SHP77 treated with DMSO at 0.1 percent for 48 hours (cell line): ENCODE data around the gene RNF187.
"Not testable (repeated sequence)": the region's sequence is repeated elsewhere in the genome, so short reads cannot be mapped to it uniquely, and the experiment has no call there.

Experiments
- DNase-seq: peaks from one replicate; lab custom pipeline; 2025; lab: John Stamatoyannopoulos, UW

Gene RNF187

GRCh38 chr1:228486596-228487335 lies 416 bp upstream of the RNF187 start:
- peak; percentile 79 for DNase-seq

- DNase-seq, result no peak
Measured at GRCh38 chr1:228488125-228488817, 1.1 kb downstream of the RNF187 start.

- DNase-seq, result no peak
Measured at GRCh38 chr1:228488818-228489674, 1.9 kb downstream of the RNF187 start.

GRCh38 chr1:228490120-228491078 lies 3.2 kb downstream of the RNF187 start:
- DNase-seq, result peak; percentile 95

- DNase-seq, result no peak
Measured at GRCh38 chr1:228493141-228494043, 6.2 kb downstream of the RNF187 start.

GRCh38 chr1:228494044-228494353 lies 6.8 kb downstream of the RNF187 start:
- no peak for DNase-seq

- no peak for DNase-seq
Measured at GRCh38 chr1:228494391-228494790, 7.2 kb downstream of the RNF187 start.

- DNase-seq, result no peak
Measured at GRCh38 chr1:228494970-228495853, 8.0 kb downstream of the RNF187 start.

GRCh38 chr1:228496084-228496483 lies 8.9 kb downstream of the RNF187 start:
- DNase-seq, result no peak

GRCh38 chr1:228496494-228496893 lies 9.3 kb downstream of the RNF187 start:
- DNase-seq, result no peak

GRCh38 chr1:228497206-228497605 lies 10.0 kb downstream of the RNF187 start:
- no peak for DNase-seq

GRCh38 chr1:228497817-228498216 lies 10.6 kb downstream of the RNF187 start:
- DNase-seq, result no peak

GRCh38 chr1:228500143-228500734 lies 13.1 kb downstream of the RNF187 start:
- no peak for DNase-seq

- peak; percentile 52 for DNase-seq
Measured at GRCh38 chr1:228500901-228501871, 14.0 kb downstream of the RNF187 start.

GRCh38 chr1:228502522-228502921 lies 15.3 kb downstream of the RNF187 start:
- DNase-seq, result no peak

- DNase-seq, result not testable (repeated sequence)
Measured at GRCh38 chr1:228505944-228506343, 18.8 kb downstream of the RNF187 start.

GRCh38 chr1:228507961-228508652 lies 20.9 kb downstream of the RNF187 start:
- no peak for DNase-seq
